T47D (cell line): Measurements from ENCODE around the gene C3orf22.

Experiments used
- DNase-seq, 2 experiments: peaks; one replicate each; pipeline versions ENCODE4 v3.0.0 to v3.0.0-alpha.2; 2011 to 2012; ENCODE audit warnings: low read depth in 1 of 2, low spot score in 1 of 2
- JUND ChIP-seq: IDR thresholded peaks from 2 replicates; pipeline ENCODE4 v1.6.1; 2012; ENCODE audit warnings: low read depth
- in situ Hi-C: cut with HindIII; loops from 2 replicates; pipeline ENCODE4 v1.10.0; 2016; ENCODE audit warnings: low sequenced_read_pairs, low pct_unique_long_range_greater_than_20kb

The C3orf22 gene

GRCh38 chr3:126516936-126517290, 41.8 kb downstream of the C3orf22 start:
- in situ Hi-C loops = no loop called here
- no peak for TF ChIP-seq JUND
- no peak for DNase-seq

DNA sequence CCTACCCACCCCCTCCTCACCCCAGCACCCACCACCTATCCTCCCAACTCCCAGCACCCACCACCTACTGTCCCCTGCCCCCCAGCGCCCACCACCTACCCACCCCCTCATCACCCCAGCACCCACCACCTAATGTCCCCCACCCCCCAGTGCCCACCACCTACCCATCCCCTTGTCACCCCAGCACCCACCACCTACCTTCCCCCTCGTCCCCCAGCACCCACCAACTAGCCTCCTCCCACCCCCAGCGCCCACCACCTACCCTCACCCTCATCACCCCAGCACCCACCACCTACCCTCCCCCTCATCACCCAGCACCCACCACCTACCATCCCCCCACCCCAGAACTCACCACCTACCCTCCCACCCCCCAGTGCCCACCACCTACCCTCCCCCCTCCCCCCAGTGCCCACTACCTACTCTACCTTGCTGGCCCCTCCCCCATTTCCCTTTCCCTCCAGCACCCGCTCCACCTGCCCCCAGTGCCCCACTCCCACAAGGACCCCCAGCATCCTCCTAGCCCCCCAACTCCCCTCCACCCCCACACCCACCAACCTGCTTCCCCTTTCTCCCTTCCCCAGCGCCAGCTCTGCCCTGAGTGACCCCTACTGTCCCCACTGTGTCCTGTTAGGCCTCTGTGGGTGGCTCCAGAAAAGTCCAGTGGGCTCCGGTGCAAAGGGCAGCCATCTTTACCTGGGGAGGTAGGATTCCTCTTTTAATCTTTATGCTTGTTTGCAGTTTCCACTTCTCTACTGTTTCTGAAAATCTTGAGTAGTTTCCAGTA, 42.4 kb downstream of the C3orf22 start:
- in situ Hi-C loops = no loop called here
- TF ChIP-seq JUND = no peak

GRCh38 chr3:126515066-126515706, 43.5 kb downstream of the C3orf22 start:
- no peak for DNase-seq
- no peak for TF ChIP-seq JUND
- in situ Hi-C loops = no loop called here

More for the DNA sequence above, 42.4 kb downstream of the C3orf22 start:
- no peak for DNase-seq

GRCh38 chr3:126514161-126514560, 44.6 kb downstream of the C3orf22 start:
- in situ Hi-C loops = no loop called here
- TF ChIP-seq JUND = no peak

DNA sequence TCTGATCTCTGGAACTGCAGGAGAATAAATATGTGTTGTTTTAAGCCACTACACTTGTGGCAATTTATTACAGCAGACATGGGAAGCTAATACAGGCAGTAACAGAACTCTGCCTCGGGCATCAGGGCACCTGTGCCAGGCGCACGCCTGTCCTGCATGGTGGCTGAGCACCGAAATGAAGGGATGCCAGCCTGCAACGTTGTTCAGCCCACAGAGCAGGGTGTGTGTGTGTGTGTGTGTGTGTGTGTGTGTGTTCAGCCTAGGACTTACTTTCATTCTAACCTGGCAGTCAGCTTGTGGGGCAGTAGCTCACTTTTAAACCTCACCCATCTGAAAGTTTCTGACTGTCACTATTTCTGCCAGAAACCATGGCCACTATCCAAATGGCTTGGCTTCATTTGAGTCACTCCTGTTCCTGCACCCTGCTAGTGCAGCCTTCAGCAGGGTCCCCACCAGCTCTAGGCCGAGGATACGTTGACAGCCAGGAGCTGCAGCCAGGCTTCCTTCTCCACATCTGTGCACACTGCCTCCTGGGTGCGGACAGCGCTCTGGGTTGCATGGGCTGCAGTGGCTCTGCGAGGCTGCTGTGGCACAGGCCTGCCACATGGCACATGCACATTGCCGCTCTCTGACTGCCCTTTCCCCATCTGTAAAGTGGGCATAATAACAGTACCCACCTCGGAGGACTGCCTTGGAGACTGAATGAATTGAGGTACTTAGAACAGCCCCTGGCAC, 45.6 kb downstream of the C3orf22 start:
- TF ChIP-seq JUND = no peak
- in situ Hi-C loops = no loop called here
- no peak for DNase-seq

More at GRCh38 chr3:126514161-126514560, 44.6 kb downstream of the C3orf22 start:
- no peak for DNase-seq

DNA sequence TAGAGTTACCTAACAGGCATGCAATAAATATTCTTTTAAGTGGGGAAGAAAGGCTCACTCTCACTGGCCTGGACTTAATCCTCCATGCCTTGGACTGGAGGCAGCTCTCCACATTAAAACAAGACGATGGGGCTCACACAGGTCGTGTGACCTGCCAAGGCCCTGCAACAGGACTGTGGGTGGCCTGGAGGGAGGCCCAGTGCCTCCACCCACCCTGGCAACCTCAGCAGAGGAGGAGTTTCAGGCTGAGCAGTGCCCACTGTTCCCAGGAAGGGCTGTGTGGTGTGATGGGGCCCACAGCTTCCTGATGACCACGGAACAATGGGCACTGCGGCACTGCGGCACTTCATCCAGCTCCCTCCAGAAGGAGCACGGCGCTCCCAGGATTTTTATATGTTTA, 46.7 kb downstream of the C3orf22 start:
- DNase-seq = no peak
- no peak for TF ChIP-seq JUND
- in situ Hi-C loops = no loop called here

- DNase-seq = no peak
- in situ Hi-C loops = no loop called here
- no peak for TF ChIP-seq JUND
These were observed 47.4 kb downstream of the C3orf22 start for GRCh38 chr3:126511291-126511690.

DNA sequence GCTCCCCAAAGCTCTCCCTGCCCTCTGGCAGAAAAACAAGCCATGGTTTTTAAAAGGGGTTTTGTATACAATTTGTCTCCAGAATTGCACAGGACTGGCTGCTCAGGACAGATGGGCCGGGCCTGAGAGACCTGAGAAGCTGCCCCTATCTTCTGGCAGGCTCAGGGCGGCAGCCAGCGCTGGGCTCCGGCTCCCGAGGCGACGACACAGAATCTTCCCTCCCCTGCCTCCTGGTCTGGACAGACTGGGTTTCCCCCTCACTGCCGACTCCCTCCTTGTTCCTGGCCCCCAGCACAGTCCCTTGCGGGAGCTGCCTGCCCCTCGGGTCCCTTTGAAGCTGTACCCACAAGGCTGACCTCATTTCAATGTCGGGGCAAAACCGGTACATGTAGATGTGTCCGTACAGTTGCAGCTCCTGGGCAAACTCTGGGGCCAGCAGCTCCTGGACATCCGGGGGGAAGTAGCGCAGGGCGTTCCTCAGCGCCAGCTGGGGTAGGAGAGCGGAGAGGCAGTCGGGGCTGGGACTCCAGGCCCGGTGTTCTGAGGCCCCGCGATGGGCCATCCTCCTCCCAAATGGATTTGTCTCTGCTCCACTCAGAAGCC, 48.3 kb downstream of the C3orf22 start:
- DNase-seq = no peak
- no peak for TF ChIP-seq JUND
- in situ Hi-C loops = no loop called here

DNA sequence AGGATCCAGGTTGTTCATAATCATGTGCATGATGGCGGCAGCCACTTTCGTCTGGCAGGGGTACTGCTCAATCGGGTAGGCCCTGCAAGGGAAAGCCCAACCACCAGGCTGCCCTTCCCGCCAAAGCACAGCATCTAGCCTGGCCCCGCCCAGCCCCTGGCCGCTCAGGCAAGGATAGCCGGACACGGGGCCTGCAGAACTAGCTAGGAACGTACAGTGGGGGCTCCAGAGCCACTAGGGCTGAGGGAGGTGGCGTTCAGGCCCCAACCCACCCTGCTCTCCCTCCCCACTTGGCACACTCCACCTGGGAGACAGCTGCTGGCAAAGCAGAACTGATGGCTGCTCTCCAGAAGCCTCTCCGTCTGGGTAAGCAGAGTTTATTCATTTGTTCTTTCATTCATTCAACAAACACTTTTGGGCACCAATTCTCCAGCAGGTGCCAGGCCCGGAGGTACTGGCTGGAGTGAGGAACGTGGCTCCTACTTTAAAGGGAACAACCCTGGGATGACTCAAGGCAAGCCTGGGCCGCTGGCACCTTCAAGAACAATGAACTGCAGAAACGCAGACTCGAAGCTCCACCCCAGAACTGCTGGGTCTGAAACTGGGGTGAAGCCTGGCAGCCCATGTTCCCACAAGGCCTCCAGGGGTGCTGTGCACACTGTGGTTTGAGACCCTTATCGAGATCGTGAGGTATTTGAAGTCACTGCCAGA, 49.0 kb downstream of the C3orf22 start:
- no peak for TF ChIP-seq JUND
- no peak for DNase-seq
- in situ Hi-C loops = no loop called here

- TF ChIP-seq JUND = no peak
- in situ Hi-C loops = no loop called here
- DNase-seq = no peak
These were observed 50.2 kb downstream of the C3orf22 start for GRCh38 chr3:126508564-126508964.

GRCh38 chr3:126507886-126508285, 50.8 kb downstream of the C3orf22 start:
- in situ Hi-C loops = no loop called here
- TF ChIP-seq JUND = no peak
- no peak for DNase-seq

- DNase-seq = no peak
- in situ Hi-C loops = no loop called here
- TF ChIP-seq JUND = no peak
These were observed 55.0 kb downstream of the C3orf22 start for GRCh38 chr3:126503701-126504100.
